HG03354 (cell line): ENCODE results near the gene POFUT1.

Experiments
- ATAC-seq: cut with Tn5 transposase; IDR thresholded peaks from one replicate; pipeline ENCODE4 v1.9.1; 2021; ENCODE audit warnings: mild to moderate bottlenecking; ENCODE audit not compliant: unreplicated experiment, poor library complexity, severe bottlenecking

The POFUT1 gene

GRCh38 chr20:32205843-32206759, 1.6 kb upstream of the POFUT1 start:
- no peak for ATAC-seq

GRCh38 chr20:32206760-32207625, 687 bp upstream of the POFUT1 start:
- ATAC-seq, result peak; percentile 43

- ATAC-seq, result no peak
Observed at GRCh38 chr20:32208499-32209154, 947 bp downstream of the POFUT1 start.

- ATAC-seq, result no peak
Observed at GRCh38 chr20:32209850-32210605, 2.3 kb downstream of the POFUT1 start.

GRCh38 chr20:32213870-32214269, 6.2 kb downstream of the POFUT1 start:
- ATAC-seq, result no peak

GRCh38 chr20:32215147-32215546, 7.5 kb downstream of the POFUT1 start:
- ATAC-seq, result no peak

GRCh38 chr20:32215729-32216128, 8.0 kb downstream of the POFUT1 start:
- ATAC-seq, result no peak

GRCh38 chr20:32216179-32217142, 8.8 kb downstream of the POFUT1 start:
- ATAC-seq, result no peak

- no peak for ATAC-seq
Observed at GRCh38 chr20:32218156-32218900, 10.6 kb downstream of the POFUT1 start.

GRCh38 chr20:32224463-32224862, 16.8 kb downstream of the POFUT1 start:
- ATAC-seq, result no peak

GRCh38 chr20:32226391-32226790, 18.7 kb downstream of the POFUT1 start:
- ATAC-seq, result no peak

GRCh38 chr20:32227306-32227705, 19.6 kb downstream of the POFUT1 start:
- no peak for ATAC-seq

- ATAC-seq, result no peak
Observed at GRCh38 chr20:32227744-32228688, 20.3 kb downstream of the POFUT1 start.

GRCh38 chr20:32229251-32229747, 21.6 kb downstream of the POFUT1 start:
- no peak for ATAC-seq

GRCh38 chr20:32230707-32231106, 23.0 kb downstream of the POFUT1 start:
- ATAC-seq, result no peak

GRCh38 chr20:32231245-32231644, 23.6 kb downstream of the POFUT1 start:
- ATAC-seq, result no peak
